22Rv1 (cell line): ENCODE data around the gene TPSAB1.
"Not testable (repeated sequence)": the region's sequence is repeated elsewhere in the genome, so short reads cannot be mapped to it uniquely, and the experiment has no call there.

Experiments used
- CTCF ChIP-seq: fragments of 450-650 bp; IDR thresholded peaks from 2 replicates; pipeline ENCODE4 v1.5.1; 2017; ENCODE audit warnings: mild to moderate bottlenecking
- ZFX ChIP-seq: fragments of 450-650 bp; IDR thresholded peaks from 2 replicates; pipeline ENCODE4 v1.6.1; 2017; ENCODE audit warnings: antibody characterized with exemption, borderline replicate concordance

DNA sequence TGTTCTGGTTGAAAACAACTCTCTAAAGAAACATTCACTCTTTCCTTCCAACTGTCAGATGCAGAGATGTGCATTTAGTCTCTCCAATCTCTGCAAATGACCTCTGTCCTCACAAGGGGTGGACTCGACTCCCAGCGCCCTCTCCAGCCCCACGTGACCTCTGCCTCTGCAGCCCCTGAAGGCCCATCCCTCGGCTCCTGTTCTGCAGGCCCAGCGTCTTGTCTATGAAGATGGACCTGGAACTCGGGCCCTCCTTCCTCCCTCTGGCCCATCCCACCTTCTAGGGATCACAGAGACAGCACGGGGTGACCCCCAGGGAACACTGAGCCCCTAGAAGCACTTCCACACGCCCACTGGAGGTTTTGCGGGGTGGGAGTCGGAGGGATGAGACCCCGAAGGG lies 2.9 kb downstream of the TPSAB1 start:
- TF ChIP-seq CTCF, ZFX: not testable (repeated sequence)
